B cell (primary cell): Measurements from ENCODE around the gene BEST2. TPM values are rescaled to one million over a fixed set of nuclear protein-coding genes. Genes with fewer than 3 reads are reported as not detected.

ENCODE experiments used
- ATAC-seq: fragments of 200-7000 bp; cut with Tn5 transposase; one replicate; pipeline ENCODE4 v1.10.0; 2021; ENCODE audit warnings: low read depth, mild to moderate bottlenecking, moderate number of reproducible peaks, moderate library complexity
- CTCF ChIA-PET: fragments of 350-600 bp; sonication (Branson Sonifier 250); formaldehyde crosslinking; loops from one replicate; lab custom pipeline; 2021; ENCODE audit warnings: antibody characterized with exemption, inconsistent platforms; lab: Charles Lee
- POLR2A ChIA-PET: fragments of 350-600 bp; sonication (Branson Sonifier 250); formaldehyde crosslinking; loops from one replicate; lab custom pipeline; 2021; ENCODE audit warnings: antibody characterized with exemption; lab: Charles Lee
- DNase-seq: peaks from one replicate; pipeline ENCODE4 v3.0.0; 2013
- H2AFZ ChIP-seq: 2 replicates; pipeline ENCODE4 v1.6.1; 2012; ENCODE audit warnings: mild to moderate bottlenecking, low read depth, low read length; ENCODE audit not compliant: insufficient read depth, poor library complexity, severe bottlenecking
- H3K27ac ChIP-seq, 2 donors: 1 replicate in 1 of 2; 2 replicates in 1 of 2; pipeline ENCODE4 v1.5.1; 2012 to 2013; ENCODE audit warnings: low read length in 2 of 2, mild to moderate bottlenecking in 2 of 2, moderate library complexity in 1 of 2
- H3K27me3 ChIP-seq, 4 experiments: fragments of 200-600 bp in 1 of 4; sonication (generic) in 1 of 4; replicated peaks in 1 of 4; 1 replicate in 2 of 4; 2 replicates in 2 of 4; pipeline versions ENCODE4 v1.6.1 to v1.7.0; 2013 to 2016; ENCODE audit warnings: low read length in 3 of 4, mild to moderate bottlenecking in 2 of 4, mixed read lengths in 1 of 4, moderate library complexity in 1 of 4; ENCODE audit not compliant: insufficient read depth in 4 of 4, control insufficient read depth in 3 of 4; ENCODE audit errors: control extremely low read depth in 1 of 4
- H3K36me3 ChIP-seq, 2 experiments: replicated peaks in 1 of 2; 1 replicate in 1 of 2; 2 replicates in 1 of 2; pipeline versions ENCODE4 v1.6.1 to v1.7.1; 2013; ENCODE audit warnings: low read length in 1 of 2; ENCODE audit not compliant: insufficient read depth in 2 of 2, control insufficient read depth in 1 of 2; ENCODE audit errors: control extremely low read depth in 1 of 2, extremely low read depth in 1 of 2
- H3K4me1 ChIP-seq, 2 donors: fragments of 200-600 bp in 1 of 2; sonication (generic) in 1 of 2; 1 replicate in 1 of 2; 2 replicates in 1 of 2; pipeline versions ENCODE4 v1.5.1 to v1.6.1; 2013 to 2017; ENCODE audit warnings: low read length in 2 of 2; ENCODE audit not compliant: control insufficient read depth in 2 of 2, insufficient read depth in 2 of 2
- H3K4me2 ChIP-seq: replicated peaks from 2 replicates; pipeline ENCODE3; 2012; ENCODE audit warnings: mild to moderate bottlenecking, low read depth, low read length; ENCODE audit not compliant: poor library complexity, severe bottlenecking
- H3K4me3 ChIP-seq, 5 experiments: fragments of 200-600 bp in 1 of 5; sonication (generic) in 1 of 5; 1 replicate in 3 of 5; 2 replicates in 2 of 5; pipeline versions ENCODE4 v1.5.1 to v1.7.0; 2011 to 2016; ENCODE audit warnings: low read length in 4 of 5, mild to moderate bottlenecking in 4 of 5, low read depth in 2 of 5, control low read depth in 1 of 5, moderate library complexity in 1 of 5; ENCODE audit not compliant: insufficient read depth in 1 of 5; ENCODE audit errors: control extremely low read depth in 1 of 5, extremely low read depth in 1 of 5
- H3K79me2 ChIP-seq: fragments of 200-600 bp; sonication (generic); one replicate; pipeline ENCODE4 v1.6.0; 2016; ENCODE audit warnings: low read length; ENCODE audit not compliant: control insufficient read depth, insufficient read depth
- H3K9ac ChIP-seq: fragments of 200-600 bp; sonication (generic); 2 replicates; pipeline ENCODE4 v1.6.1; 2017; ENCODE audit warnings: mild to moderate bottlenecking, low read length, moderate library complexity
- H3K9me3 ChIP-seq, 3 donors: one replicate each; pipeline versions ENCODE4 v1.6.1 to v1.7.1; 2013; ENCODE audit warnings: low read length in 2 of 3; ENCODE audit not compliant: control insufficient read depth in 2 of 3, insufficient read depth in 1 of 3; ENCODE audit errors: control extremely low read depth in 1 of 3
- H4K20me1 ChIP-seq: 2 replicates; pipeline ENCODE4 v1.6.0; 2012; ENCODE audit warnings: mild to moderate bottlenecking, low read length; ENCODE audit not compliant: insufficient read depth, control insufficient read depth, poor library complexity, severe bottlenecking
- H3K27ac Mint-ChIP-seq: one replicate; pipeline ENCODE4 v1.8.0; 2021; ENCODE audit warnings: mixed read lengths
- H3K27me3 Mint-ChIP-seq: one replicate; pipeline ENCODE4 v1.8.0; 2021; ENCODE audit warnings: mixed read lengths
- H3K4me1 Mint-ChIP-seq: one replicate; pipeline ENCODE4 v1.8.0; 2021; ENCODE audit warnings: mixed read lengths
- H3K4me3 Mint-ChIP-seq: one replicate; pipeline ENCODE4 v1.8.0; 2021; ENCODE audit warnings: mixed read lengths
- H3K9me3 Mint-ChIP-seq: one replicate; pipeline ENCODE4 v1.8.0; 2022; ENCODE audit warnings: mixed read lengths; ENCODE audit not compliant: insufficient read depth
- CTCF ChIP-seq: fragments of 200-600 bp; IDR thresholded peaks from one replicate; pipeline ENCODE4 v1.8.0; 2022; ENCODE audit warnings: antibody characterized with exemption, mild to moderate bottlenecking
- EZH2 ChIP-seq: IDR thresholded peaks from 2 replicates; pipeline ENCODE4 v1.6.1; 2012; ENCODE audit warnings: borderline replicate concordance, low read depth, mild to moderate bottlenecking, moderate library complexity, low read length; ENCODE audit not compliant: insufficient read depth, poor library complexity, severe bottlenecking
- WGBS: methylation state at CpG from one replicate; pipeline ENCODE4 v1.1.5; 2013; ENCODE audit warnings: missing lambda C conversion rate; ENCODE audit not compliant: insufficient coverage; 5-methylcytosine and 5-hydroxymethylcytosine counted together
- intact Hi-C: fragments of 100-400 bp; cut with micrococcal nuclease; formaldehyde crosslinking; loops from one replicate; pipeline ENCODE4 v1.10.0; 2022
- polyA plus RNA-seq: library from polyadenylated mRNA; depleted of rRNA; stranded (reverse); fragments of >200 nt; gene quantifications from 2 replicates; pipeline ENCODE4 v1.2.3, GENCODE V29; 2012
- total RNA-seq, 2 donors: library from RNA; stranded (reverse); fragments of 120-200 nt in 1 of 2; gene quantifications; 1 replicate in 1 of 2; 2 replicates in 1 of 2; pipeline versions ENCODE4 v1.2.3 to v1.2.4, GENCODE V29; 2013 to 2022

BEST2 gene
- total and polyA plus RNA-seq, 2 donors (not counting 1 experiment from before 2014, with no cell fraction given): 0.07 TPM; not detected in 1

- Histone ChIP-seq H2AFZ (no peak overlapping the region), H3K27ac (peak overlapping the region; percentile 95 to 97), H3K4me2 (peak overlapping the region; percentile 91), H3K27me3 (no peaks in the 10 kb centered on the region), H3K36me3 (peaks cover 0 to 4% of the 10 kb centered on the region in 2 experiments), H3K9me3 (no peaks in the 10 kb centered on the region), H3K4me3 (peak overlapping the region; percentile 67 to 99 (median 97)), H4K20me1 (peaks cover 19% of the 10 kb centered on the region), H3K79me2 (peaks cover 20% of the 10 kb centered on the region), H3K9ac (peak overlapping the region; percentile 86), H3K4me1 (peaks cover 52 to 64% of the 10 kb centered on the region in 2 donors)
- no peaks in the 10 kb centered on the region for H3K9me3 Mint-ChIP-seq
- WGBS: 1% methylated on average over 41 of the region's 46 CpGs
- H3K4me1 Mint-ChIP-seq: peaks cover 36% of the 10 kb centered on the region
- intact Hi-C loops: loop anchor here (5.0 kb wide), 1 partner anchor 1207 kb away; no protein-coding TSS in a partner anchor
- H3K27me3 Mint-ChIP-seq: no peaks in the 10 kb centered on the region
- ChIA-PET POLR2A (interaction anchor here (0.5 to 4.5 kb wide), 7 partner anchors 12 to 1048 kb away, joined by 3 to 36 read pairs (median 4); partner anchors contain the start of gene FBXW9), CTCF (interaction anchor here (1.0 to 5.0 kb wide), 3 partner anchors 12 to 29 kb away, joined by 3 to 65 read pairs (median 3); no protein-coding TSS in a partner anchor)
- DNase-seq: peak; percentile 80
- peak overlapping the region; percentile 97 for H3K4me3 Mint-ChIP-seq
- peak overlapping the region; percentile 99 for H3K27ac Mint-ChIP-seq
- ATAC-seq: no peak
- TF ChIP-seq EZH2 (no peak), CTCF (no peak)
Observed at GRCh38 chr19:12789098-12789903, 37.7 kb downstream of the BEST2 start.
